NCI-H2107 (cell line): ENCODE measurements around the gene NRL.

Experiments
- DNase-seq: peaks from one replicate; lab custom pipeline; 2025; lab: John Stamatoyannopoulos, UW

The NRL gene

DNA sequence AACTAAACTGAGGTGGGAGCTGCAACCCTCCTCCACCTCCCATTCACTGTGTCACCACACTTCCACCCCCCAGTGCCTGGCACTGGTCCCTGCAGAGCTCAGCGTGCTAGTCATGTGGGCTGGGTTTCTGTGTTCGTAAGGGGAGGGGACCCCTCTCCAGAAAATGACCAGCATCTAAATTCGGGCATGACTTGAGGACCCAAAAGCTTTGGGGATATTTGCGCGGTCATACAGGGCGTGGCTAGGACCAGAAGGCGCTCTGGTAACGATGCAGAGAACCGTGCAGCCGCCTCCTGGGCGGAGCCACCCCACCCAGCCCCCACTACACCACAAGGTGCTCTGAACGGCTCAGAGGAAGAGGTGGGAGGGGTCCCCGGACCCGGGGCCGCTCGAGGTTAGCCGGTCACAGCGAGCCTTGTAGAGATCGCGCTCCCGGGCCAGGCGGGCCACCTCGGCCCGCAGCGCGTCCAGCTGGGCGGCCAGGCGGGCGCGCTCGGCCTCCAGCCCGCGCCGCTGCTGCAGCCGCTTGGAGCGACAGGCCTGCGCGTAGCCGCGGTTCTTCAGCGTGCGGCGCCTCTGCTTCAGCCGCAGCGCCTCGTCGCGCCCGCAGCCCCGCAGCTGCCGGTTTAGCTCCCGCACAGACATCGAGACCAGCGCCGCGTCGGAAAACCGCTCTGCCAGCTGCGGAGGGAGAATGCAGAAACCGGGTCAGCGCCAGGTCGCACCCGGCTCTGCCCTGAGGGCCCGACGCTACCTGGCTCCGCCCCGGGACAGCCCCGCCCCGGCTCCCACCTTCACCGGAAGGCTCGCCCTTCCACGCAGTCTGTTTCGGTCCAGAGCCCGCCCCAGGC is 33.6 kb downstream of the NRL start:
- no peak for DNase-seq

DNA sequence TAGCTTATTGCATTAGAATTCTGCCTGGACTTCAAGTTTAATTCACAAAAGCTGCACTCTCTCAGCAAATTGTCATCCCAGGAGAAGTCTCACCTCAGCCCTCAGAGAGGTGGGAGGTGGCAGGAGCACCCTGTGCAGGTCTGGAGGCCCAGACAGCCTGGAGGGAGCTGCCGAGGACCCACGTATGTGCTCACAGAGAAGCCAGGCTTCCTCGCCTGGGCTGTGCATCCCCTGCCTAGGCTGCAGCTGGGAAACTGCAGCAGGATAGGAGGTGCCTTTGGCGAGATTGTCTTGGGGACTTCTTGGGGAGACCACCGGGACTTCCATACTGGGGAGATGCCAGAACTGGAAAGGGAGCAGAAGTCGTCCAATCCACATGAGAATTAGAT is 34.6 kb downstream of the NRL start:
- no peak for DNase-seq

DNA sequence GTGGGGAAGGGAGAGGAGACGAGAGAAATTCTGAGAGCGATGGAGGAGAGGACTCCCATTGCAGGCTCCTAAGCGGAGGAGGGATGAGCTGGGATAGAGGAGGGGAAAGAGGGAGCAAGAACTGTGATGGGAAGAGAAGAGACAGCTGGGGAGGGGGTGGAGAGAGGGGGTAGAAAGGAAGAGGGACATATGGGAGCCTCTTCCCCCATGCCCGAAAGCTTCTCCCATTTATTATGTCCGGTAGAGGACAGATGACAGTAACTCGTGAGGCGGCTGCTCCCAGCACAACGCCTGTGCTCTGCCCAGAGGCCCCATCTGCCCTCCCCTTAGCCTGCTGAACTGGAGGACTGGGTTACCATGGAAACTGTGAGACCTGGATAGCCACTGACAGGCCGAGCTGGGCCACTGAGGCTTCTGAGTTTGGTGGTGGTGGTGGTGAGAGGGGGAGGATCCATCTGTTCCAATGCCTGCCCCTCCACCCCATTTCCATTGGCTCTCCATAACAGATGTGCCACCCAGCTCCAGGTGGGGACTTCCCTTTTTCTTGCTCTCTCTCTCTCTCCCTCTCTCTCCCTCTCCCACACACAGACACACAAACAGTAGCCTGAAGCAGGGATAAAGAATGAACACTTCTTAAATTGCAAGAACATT is 35.1 kb downstream of the NRL start:
- DNase-seq: no peak

DNA sequence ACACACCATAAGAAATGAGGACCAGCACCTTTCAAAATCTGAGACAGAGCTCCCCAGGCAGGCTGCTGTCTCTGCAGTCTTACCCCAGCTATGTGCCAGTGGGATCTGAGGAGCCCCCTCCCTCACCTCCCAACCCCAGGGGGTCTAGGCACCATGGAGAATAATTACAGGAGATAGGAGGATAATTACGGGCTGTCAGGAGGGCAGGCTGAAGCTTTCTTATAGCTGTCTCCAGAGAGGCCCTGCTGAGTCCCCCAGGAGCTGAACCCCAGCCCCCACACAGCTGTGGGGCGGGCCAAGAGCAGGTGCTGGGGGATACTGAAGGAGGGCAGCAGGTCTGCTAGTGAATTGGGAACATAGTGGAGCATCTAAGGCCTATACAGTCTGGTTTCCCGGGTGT is 36.6 kb downstream of the NRL start:
- DNase-seq: no peak

DNA sequence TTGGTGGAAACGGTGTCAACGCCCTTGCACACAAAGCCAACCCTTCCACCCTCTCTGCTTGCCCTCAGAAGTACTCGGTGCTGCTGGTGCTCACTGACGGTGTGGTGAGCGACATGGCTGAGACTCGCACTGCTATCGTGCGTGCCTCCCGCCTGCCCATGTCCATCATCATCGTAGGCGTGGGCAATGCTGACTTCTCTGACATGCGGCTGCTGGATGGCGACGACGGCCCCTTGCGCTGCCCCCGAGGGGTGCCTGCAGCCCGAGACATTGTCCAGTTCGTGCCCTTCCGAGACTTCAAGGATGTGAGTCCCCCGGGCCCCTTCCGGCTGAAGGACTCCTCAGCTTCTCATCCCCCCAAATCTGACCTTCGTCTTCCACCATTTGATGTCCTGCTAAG is 37.7 kb downstream of the NRL start:
- no peak for DNase-seq

DNA sequence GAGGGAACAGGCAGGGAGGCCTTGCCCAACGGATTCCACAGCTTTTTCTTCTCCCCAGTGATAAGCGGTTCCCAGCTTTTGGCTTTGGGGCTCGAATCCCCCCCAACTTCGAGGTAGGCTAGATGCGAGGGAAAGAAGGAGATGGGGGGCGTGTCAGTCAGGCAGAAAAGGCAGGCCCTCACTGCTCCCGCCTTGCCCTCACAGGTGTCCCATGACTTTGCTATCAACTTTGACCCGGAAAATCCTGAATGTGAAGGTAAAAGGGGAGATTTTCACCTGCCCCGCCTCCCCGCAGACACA is 38.5 kb downstream of the NRL start:
- DNase-seq: no peak

DNA sequence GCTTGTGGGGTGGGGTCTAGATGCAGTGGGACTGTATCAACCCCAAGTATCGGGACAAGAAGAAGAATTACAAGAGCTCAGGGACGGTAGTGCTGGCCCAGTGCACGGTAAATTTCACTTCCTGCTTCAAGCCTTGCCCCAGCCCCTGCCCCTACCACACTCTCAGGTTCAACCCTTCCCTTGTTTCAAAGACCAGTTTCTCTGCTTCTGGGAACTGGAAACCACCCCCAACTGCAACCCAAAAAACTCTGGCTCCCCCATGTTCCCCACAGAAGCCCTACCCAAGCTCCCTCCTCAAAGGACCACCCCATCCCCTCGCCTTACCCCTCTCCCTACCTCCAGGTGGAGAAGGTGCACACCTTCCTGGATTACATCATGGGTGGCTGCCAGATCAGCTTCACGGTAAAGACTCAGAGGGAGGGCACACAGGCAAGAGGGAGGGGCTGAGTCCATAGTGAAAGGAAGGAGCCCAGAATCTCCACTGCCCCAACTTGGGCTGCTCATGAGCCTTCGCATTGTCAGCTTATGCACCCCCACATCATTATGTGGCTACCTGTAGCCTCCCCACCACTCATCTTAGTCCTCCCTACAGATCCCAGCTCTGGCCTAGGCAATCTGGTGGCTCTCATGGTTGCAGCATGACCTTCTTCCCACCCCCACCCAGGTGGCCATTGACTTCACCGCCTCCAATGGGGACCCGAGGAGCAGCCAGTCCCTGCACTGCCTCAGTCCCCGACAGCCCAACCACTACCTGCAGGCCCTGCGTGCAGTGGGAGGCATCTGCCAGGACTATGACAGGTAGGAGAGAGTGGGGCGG is 39.1 kb downstream of the NRL start:
- DNase-seq: no peak

DNA sequence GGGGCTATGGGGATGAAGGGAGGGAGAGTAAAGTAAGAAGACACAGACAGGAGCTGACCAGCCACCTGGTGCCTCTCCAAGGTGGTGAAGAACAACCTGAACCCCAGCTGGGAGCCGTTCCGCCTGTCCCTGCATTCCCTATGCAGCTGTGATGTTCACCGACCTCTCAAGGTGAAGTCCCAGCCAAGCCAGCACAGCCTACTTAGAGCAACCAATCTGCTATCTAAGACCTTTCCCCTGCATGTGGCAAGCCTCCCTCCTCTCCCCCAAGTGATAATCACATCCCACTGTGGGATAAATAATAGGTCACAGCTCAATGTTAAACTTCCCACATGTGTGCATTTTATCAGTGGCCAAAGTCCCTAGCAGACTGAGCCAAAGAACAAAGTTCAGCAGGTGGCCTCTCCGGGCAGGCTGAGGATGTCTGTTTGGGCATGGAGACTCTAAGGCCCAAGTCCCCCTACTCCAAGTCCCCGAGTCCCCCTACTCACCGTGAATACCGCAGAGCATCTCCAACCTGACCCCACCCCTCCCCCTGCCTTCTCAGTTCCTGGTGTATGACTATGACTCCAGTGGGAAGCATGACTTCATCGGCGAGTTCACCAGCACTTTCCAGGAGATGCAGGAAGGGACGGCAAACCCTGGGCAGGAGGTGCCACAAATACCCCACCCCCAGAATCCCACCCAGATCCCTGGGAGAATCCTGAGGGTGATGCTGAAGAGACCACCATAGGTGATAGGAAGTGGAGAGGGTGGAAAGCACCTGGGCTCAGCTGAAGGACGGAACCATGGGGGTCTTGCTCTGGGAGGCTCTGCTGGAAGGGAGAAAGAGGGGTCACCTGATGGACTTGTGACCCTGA is 39.9 kb downstream of the NRL start:
- no peak for DNase-seq

DNA sequence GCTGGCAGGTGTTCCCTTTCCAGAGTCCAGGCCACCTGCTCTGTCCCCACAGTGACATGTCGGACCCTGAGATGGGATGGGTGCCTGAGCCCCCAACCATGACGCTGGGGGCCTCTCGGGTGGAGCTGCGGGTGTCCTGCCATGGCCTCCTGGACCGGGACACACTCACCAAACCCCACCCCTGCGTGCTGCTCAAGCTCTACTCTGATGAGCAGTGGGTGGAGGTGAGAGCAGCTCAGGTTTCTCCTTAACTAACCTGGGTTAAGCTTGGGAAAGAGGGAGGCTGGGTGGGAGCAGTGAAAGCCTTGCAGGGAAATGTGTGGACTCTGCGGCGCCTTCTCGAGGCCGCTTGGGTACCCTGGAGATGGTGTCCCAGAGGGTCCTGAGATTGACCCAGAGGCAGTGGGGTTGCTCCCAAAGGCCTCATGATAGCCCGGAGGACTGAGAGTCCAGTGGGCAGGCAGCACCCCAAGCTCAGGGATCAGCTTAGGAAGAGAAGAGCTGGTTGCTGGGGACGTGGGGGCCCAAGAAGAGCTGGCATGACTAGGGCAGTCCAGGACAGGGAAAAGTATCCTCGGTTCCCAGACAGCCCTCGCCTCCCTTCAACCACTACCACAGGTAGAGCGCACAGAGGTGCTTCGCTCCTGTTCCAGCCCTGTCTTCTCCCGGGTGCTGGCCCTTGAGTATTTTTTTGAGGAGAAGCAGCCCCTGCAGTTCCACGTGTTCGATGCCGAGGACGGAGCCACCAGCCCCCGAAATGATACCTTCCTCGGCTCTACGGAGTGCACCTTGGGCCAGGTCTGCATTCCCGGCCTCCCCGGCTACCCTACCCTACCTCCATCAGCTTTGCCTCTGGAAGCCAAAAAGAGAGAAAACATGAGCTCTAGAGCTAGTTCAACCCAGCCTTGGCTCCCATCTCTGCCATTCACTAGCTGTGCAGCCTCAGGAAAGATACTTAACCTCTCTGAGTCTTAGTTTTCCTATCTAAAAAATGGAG is 41.6 kb downstream of the NRL start:
- DNase-seq: no peak

DNA sequence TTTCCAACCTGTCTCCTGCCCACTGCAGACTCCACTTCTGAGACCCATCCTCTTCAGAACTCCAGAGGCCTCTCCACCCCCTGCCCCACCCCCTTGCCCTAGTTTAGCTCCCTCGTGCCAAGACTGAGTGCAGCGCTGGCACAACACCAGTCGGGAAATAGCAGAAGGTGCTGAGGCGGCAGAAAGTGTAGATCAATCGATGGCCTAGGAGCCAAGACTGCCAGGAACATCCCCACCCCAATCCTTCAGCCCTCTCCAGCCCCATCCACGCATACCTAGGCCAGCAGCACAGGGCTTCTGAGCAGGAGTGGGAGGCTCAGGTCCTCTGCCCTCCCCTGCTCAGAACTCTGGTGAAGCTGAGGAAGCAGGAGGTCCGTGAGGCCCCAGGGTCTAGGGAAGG is 42.3 kb downstream of the NRL start:
- no peak for DNase-seq

DNA sequence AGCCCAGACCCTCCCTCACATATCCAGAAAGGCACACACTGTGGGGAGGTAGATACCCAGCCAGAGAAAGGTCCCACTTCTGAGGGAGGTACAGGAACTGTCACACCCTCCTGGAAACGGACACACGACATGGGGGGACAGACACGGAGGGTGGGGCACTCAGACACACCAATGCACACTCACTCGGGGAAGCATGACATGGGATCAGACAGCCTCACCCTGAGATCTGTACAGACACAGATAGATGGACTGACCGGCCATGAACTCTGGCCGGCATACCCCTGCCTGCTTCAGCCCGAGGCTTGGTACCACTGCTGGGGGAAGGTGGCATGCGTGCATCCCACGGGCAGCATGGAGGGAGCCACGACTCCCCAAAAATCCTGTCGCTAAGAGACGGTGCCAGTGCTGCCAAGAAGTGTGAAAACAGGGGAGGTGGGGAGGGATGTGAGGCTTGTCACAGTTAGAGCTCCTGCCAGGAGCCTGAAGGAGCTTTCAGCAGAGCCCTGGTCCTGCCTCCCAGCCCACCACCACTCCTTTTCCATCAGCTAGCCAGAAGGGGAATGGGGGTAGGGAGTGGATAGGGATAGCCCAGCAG is 42.8 kb downstream of the NRL start:
- DNase-seq: no peak

DNA sequence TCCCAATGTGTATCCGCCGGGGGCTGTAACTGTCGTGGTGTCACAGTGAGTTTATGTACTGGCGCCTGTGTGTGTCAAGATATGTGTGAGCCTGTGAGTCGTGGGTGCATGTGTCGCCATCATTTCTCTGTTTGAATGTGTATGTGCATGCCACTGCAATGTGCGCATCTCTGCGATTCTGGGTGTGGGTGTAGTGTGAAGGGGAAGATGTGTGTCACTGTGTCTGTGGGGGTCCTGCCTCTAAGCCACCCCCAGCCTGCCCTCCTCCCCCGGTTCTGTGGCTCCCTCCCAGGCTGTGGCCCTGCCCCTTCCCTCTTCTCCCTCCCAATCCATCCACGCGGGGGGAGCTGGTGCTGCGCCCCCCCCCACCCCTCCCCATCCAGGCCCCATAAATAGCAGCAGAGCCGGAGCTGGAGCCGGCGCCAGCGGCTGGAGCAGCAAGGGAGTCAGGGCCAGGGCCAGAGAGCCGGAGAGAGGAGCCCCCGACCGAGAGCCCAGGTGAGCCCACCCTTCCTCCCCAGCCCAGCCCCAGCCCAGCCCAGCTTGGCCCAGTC is 43.5 kb downstream of the NRL start, which contains the start of gene CPNE6:
CPNE6 (plus strand) TSS at position 419 of the 554 bp plus-strand sequence. CDS start 1,375 bp downstream, outside the sequence.
- DNase-seq: no peak

DNA sequence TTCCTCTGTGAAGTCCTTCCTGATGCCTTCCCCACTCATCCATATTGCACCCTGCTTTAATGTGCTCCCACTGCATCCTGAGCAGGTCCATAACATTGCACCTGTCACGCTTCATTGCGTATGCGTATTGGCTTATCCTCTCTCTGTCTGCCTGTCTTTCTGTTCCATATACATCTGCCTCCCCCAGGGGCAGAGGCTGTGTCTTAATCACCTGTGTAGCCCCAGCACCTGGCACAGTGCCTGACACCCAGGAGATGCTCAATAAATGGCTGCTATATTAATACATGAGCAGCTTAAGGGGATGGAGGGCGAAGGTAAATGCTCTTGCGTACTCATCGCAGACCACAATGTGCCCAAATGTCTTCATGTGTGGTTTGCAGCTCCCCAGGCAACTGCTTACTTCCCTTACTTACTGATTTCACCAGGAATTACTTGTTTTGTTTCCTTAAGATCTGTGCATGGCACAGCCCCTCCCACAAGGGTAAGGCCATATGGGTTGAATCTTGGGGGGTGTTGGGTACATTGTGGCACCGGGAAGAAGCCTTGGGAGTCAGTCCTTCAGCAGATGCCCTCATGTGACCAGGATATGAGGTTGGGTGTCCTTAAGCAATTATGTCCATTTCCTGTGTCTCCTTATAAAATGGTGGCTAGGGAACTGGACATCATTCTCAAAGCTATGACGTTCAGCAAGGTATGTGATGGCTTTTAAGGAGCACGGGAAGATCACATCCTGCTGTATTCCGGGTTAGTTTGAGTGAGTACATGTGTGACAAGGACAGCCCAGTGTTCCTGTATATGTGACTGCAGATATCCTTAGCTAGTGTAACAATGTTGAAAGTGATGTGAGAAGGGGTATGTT is 44.2 kb downstream of the NRL start:
- DNase-seq: no peak

DNA sequence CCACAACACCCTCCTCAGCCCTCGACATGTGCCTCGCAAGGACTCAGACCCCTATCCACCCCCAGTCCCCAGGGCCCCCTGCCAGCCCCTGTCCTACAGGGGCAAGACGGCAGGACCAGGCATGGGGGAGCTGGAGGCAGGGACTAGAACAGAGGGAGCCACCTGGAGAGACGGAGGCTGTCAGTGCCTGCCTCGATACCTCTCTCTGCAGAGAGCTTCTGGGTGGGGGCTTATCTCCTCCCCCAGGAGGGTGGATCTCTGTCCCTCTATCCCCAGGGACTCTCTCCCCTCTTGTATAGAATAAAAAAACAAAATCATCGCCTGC is 45.4 kb downstream of the NRL start:
- no peak for DNase-seq

DNA sequence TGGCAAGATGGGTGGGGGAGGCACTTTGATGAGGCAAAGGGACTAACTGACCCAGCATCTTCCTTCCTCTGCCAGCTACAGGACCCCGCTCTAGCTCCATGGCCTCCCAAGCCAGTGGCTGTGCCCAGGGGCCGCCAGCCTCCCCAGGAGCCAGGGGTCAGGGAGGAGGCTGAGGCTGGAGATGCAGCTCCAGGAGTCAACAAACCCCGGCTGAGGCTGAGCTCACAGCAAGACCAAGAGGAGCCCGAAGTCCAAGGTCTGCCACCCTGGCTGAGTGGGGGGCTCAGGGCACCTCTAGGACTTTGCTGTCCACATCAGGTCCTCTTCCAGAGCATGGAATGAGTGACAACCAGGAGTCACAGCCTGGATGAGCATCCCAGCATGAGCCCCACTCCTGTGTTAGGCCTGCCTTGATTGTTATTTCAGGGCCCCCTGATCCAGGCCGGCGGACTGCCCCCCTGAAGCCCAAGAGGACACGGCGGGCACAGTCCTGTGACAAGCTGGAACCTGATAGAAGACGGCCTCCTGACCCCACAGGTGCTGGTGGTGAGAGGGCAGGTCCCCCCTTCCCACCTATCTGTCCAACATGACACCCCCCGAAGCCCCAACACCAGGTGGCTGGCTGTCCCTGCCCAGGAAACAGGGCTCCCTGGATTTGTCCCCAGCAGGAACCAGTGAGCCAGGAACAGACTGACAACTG is 45.9 kb downstream of the NRL start:
- no peak for DNase-seq

DNA sequence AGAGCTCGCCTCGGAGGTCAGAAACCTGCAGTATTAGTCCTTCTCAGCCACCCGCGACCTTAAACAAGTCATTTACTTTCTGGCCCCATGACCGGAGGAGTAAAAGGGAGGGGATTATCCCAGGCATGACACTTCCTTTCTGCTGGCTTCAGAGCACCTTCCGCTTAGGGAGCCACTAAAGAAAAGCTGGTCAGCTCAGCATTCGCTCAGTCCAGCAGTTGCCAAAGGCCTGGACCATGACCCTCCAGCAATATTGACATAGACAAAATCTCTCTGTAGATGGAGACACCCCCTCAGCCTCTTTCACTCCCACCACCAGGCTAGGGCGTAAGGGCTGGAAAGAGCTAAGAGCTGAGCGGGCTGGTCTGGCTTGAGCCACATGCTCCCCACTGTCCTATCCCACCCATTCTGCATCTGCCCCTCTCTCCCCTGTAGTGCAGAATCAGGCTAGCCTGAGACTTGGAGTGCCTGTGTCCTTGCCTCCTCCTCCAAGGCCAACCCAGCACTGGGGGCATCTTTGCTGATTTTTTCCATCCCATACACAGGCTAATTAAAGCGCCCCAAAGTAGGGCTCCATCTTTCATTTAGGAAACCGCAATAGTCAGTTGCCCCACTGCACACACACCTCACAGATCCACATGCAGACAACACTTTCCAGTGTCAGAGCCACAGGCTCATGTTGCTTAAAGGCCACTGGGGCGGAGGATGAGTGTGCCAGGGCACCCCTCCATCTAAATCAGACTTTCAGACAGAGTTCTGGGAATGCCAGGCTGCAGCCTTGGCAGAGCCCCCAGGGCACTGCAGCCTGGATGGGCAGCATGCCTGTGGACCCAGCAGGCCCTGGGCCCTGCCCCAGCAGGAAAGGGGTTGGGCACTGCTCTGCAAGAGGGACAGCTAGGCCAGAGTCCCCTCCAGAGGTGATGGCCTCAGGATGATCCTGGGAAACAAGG is 47.3 kb downstream of the NRL start:
- DNase-seq: no peak

DNA sequence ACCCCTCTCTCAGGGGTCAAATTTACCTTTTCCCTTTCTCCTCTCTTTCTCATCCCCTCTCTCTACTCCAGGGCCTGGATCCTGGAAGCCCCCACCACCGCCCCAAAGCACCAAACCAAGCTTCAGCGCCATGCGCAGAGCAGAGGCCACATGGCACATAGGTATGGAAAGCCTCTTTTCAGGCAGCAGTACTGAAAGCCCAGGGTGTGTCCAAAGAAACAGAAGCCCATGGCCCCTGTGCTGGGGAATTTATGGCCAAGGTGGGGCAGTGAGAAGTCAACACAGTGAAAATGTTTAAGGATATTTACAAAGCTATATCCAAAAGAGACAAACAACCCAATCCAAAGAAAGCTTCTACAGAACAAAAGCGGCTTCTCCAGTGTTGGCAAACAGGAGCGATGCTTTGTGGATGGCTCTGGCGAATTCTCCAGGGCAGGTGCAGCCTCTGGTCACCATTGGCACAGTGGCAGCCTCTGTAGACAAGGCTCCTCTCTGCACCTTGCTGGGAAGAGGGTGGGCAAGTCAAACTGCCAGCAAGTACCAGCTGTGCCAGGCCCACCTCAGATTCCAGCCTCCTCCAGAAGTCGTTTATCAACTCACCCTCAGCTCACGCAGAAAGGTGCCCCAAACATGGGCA is 48.1 kb downstream of the NRL start:
- DNase-seq: no peak
